ENCODE data around the gene LRRC25.

The LRRC25 gene

GRCh38 chr19:18397242-18398202 is at the start of gene LRRC25:
Gene LRRC25 (minus strand): TSS chr19:18397622. CDS start chr19:18396963, 659 bp downstream.
- DNase-seq, result no peak

GRCh38 chr19:18446811-18447359 is 49.5 kb upstream of the LRRC25 start:
- no peak for DNase-seq

GRCh38 chr19:18446145-18446810 is 48.9 kb upstream of the LRRC25 start:
- no peak for DNase-seq

GRCh38 chr19:18445262-18445948 is 48.0 kb upstream of the LRRC25 start:
- DNase-seq, result no peak

GRCh38 chr19:18444513-18444912 is 47.1 kb upstream of the LRRC25 start:
- DNase-seq, result no peak

- no peak for DNase-seq
Measured at GRCh38 chr19:18443831-18444230, 46.4 kb upstream of the LRRC25 start.

- no peak for DNase-seq
Measured at GRCh38 chr19:18443406-18443805, 46.0 kb upstream of the LRRC25 start.

GRCh38 chr19:18442941-18443340 is 45.5 kb upstream of the LRRC25 start:
- DNase-seq, result no peak

- no peak for DNase-seq
Measured at GRCh38 chr19:18441804-18442788, 44.7 kb upstream of the LRRC25 start.

- no peak for DNase-seq
Measured at GRCh38 chr19:18440936-18441803, 43.7 kb upstream of the LRRC25 start.

- no peak for DNase-seq
Measured at GRCh38 chr19:18440415-18440877, 43.0 kb upstream of the LRRC25 start.

GRCh38 chr19:18439910-18440237 is 42.5 kb upstream of the LRRC25 start:
- DNase-seq, result no peak

- no peak for DNase-seq
Measured at GRCh38 chr19:18439025-18439909, 41.8 kb upstream of the LRRC25 start.

- DNase-seq, result no peak
Measured at GRCh38 chr19:18438331-18439024, 41.1 kb upstream of the LRRC25 start.

- DNase-seq, result no peak
Measured at GRCh38 chr19:18437491-18438330, 40.3 kb upstream of the LRRC25 start, which contains the start of gene ISYNA1. Gene ISYNA1 (minus strand): TSS chr19:18438133. CDS start chr19:18437979, 154 bp downstream.

- DNase-seq, result no peak
Measured at GRCh38 chr19:18436671-18437490, 39.5 kb upstream of the LRRC25 start.

Data from cortex of kidney (tissue), 1 donor.